ENCODE results near the gene NT5DC4.

- TF ChIP-seq CTCF (IDR thresholded peaks at IDR 0.05; ENCODE audit: insufficient read depth, low read depth, low read length) = no peak
- no peak for TF ChIP-seq EZH2 (IDR thresholded peaks at IDR 0.05; ENCODE audit: insufficient read depth, low read length)
Measured at GRCh38 chr2:112713926-112714325, 6.9 kb upstream of the NT5DC4 start.

Data from astrocyte (in vitro differentiated cells and primary cell).